GM13976 (cell line): Measurements from ENCODE around the gene MAML1.

ENCODE experiments used
- DNase-seq: peaks from one replicate; pipeline ENCODE4 v3.0.0; 2012; ENCODE audit warnings: low spot score
- in situ Hi-C: fragments of 300-500 bp; cut with MboI; formaldehyde crosslinking; loops from one replicate; pipeline ENCODE4 v1.12.0; 2022; ENCODE audit warnings: low sequenced_read_pairs, mixed read lengths, inconsistent platforms; ENCODE audit not compliant: unreplicated experiment
- TF ChIP-seq, protein P1 (sequence below): IDR thresholded peaks from 2 replicates; pipeline ENCODE4 v1.5.1; 2012; ENCODE audit warnings: borderline replicate concordance, mild to moderate bottlenecking; ENCODE audit not compliant: insufficient read depth; ENCODE audit errors: extremely low read depth, missing control alignments, control extremely low read depth

The MAML1 gene

DNA sequence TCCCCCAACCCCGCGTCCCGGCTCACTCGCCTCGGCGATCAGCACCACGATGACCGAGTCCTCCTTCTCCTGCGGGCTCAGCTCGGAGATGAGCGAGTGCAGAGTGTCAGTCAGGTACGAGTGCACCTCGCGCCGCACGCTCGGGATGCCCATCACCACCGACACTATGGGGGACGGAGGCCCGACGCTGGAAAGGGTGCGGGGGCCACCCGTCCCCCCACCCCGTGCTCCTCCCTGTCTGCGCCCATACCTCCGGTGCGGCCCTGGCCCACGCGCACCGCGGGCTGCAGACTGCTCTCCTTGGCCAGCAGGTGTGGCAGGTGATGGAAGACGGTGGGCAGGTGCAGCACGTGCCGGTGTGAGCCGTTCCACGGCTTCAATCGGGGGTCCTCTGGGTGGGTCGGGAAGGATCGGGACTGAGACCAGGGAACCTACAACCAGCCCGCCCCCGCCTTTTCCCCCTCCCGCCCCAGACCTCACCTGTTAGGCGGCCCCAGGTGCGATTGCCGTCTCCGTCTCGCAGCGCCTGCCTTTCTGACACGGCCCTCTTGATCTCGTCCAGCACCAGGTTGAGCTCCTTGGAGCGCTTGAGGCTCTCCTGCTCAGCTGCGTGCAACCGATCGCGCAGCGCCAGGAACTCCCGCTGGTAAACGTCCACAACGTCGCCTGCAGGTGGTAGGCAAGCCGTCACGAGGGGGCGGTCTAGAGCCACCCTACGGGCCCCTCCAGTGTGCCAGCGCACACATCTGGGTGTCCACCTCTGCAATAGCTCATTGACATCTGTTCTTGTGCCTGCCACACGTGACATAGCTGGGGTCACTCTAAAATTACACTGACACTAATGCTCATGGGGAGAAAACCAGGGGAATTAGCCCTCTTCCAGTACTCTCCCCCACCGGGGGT is 68.9 kb downstream of the MAML1 start:
- peak; percentile 85 for DNase-seq
- TF ChIP-seq, protein P1, sequence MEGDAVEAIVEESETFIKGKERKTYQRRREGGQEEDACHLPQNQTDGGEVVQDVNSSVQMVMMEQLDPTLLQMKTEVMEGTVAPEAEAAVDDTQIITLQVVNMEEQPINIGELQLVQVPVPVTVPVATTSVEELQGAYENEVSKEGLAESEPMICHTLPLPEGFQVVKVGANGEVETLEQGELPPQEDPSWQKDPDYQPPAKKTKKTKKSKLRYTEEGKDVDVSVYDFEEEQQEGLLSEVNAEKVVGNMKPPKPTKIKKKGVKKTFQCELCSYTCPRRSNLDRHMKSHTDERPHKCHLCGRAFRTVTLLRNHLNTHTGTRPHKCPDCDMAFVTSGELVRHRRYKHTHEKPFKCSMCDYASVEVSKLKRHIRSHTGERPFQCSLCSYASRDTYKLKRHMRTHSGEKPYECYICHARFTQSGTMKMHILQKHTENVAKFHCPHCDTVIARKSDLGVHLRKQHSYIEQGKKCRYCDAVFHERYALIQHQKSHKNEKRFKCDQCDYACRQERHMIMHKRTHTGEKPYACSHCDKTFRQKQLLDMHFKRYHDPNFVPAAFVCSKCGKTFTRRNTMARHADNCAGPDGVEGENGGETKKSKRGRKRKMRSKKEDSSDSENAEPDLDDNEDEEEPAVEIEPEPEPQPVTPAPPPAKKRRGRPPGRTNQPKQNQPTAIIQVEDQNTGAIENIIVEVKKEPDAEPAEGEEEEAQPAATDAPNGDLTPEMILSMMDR: peak; percentile 79
- in situ Hi-C loops: no loop called here

DNA sequence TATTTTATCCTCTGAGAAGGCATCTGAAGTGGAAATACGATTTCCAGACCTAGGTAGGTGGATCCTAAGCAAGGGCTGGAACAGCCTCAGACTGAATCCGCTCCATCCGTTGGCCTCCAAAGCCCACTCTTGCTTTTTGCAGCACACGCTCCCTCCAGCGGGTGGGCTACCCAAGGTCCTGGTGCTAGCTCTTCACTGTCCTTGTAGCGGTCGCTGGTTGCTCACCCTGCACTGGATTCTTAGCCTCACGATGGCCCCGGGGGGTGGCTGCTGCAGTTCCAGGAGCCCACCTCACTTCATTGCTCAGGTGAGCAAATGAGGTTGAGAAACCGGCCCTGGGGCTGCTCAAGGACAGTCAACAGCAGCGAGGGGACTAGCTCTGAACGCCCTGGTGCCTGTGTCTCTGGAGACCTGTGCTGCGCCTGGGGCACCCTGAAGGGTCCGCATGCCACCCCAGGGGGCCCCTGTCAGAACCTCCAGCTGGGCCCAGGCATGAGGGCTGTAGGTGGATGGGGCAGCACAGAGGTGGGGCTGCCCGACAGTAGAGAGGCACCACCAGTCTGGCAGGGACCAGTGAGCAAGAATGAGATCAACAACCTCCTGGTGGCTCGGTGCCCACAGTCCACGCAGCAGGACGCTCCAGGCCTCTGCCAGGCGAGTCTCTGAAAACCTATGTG is 69.7 kb downstream of the MAML1 start:
- in situ Hi-C loops: no loop called here
- DNase-seq: no peak

DNA sequence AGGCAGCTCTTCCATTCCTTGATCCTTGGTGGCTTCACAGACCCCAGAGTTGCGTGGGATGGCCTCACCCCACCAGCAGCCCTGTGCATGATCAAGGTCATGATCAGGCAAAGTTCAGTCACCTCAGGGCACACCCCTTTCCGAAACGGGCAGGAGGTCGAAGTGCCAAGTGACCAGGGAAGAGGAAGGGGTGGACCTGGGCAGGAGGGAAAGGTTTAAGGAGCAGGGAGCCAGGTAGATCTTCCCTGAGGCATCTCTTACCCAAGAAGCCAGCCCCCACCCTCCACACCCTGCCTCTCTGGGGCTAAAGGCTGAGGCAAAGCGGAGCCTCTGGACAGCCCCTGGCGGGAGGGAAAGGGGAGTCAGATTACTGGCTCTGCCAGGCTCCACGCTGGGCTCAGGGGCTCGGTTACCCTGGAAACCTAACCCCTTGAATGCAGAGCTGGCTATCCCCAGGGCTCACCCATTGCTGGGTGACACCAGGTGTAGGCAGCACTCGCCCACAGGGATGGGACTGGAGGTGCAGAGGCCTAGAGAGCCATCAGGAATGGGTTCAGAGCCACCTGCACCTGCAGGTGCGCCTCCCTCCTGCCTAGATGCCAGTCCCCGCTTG is 70.4 kb downstream of the MAML1 start:
- no peak for DNase-seq
- TF ChIP-seq, protein P1: no peak
- in situ Hi-C loops: no loop called here

More for the DNA sequence above, 69.7 kb downstream of the MAML1 start:
- TF ChIP-seq, protein P1: no peak

DNA sequence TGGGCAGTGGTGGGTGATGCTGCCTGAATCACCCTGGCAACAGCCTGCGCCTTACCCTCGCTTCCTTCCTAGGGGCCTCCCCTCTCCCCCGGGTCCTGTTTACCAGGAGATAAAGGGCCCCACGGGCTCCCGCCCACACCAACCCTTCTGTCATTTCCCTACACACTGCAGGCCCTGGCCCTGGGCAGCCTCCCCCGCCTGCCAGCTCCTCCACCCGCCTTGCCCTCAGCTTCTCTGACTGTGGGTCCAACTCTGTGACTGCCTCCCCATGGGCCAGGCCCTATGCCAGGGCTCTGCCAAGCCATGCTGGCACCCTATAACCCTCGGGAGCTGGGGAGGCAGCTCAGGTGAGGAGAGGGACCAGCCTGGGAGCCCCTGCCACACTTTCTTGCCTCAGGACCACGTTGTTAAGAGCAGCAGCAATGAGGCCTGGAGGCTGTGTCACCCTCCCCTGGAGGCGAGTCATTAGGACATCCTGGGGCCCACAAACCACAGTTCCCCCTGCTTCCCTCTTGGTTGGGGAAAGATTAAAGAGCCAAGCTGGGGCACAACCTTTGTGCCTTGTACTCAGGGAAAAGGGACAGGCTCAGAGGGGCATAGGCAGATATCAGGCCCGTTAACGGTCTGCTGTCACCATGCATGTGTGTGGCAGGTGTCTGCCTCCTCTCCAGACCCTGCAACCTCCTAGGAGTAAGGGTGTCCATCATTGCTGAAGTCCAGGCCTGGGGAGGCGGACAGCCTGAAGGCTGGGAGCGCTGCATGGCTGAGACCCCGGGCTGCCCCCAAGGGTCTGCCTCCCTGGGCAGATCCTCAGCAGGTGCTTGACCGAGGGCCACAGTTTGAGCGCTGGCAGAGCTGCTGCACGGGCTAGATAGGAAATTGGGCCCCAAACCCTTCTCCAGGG is 71.3 kb downstream of the MAML1 start:
- no peak for DNase-seq
- in situ Hi-C loops: no loop called here
- TF ChIP-seq, protein P1: no peak

DNA sequence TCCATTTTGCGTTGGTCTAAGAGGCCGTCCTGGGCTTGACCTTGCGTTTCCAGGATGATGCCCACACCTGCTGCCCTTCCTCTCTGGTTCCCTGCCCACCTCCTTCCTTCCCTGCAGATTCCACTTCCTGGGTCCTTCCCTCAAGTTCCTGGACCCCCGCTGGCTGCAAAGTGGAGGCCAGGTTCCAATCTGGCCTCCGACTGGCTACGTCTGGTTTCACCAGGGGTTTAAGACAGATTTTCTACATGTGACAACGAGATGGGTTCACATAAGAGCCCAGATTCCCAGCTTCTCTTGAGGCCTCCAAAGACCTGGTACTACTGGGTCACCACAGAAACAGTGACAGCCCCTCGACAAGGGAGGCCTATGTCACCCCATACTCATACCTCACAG is 71.9 kb downstream of the MAML1 start:
- in situ Hi-C loops: no loop called here
- DNase-seq: no peak

More for the DNA sequence above, 71.9 kb downstream of the MAML1 start:
- TF ChIP-seq, protein P1: no peak
